SKM-1 treated with dmso at 0.1 percent for 144 hours (cell line): Measurements from ENCODE around the gene HBA2.
"Not testable (repeated sequence)": the region's sequence is repeated elsewhere in the genome, so short reads cannot be mapped to it uniquely, and the experiment has no call there.

Source experiments
- DNase-seq: peaks from one replicate; lab custom pipeline; 2025; ENCODE audit not compliant: unreplicated experiment; lab: John Stamatoyannopoulos, UW

Gene HBA2

GRCh38 chr16:154217-155030 is 18.3 kb upstream of the HBA2 start:
- DNase-seq, result no peak

GRCh38 chr16:155031-155398 is 17.7 kb upstream of the HBA2 start:
- no peak for DNase-seq

GRCh38 chr16:159136-159849 is 13.4 kb upstream of the HBA2 start:
- no peak for DNase-seq

- DNase-seq, result not testable (repeated sequence)
Observed at GRCh38 chr16:160242-160641, 12.4 kb upstream of the HBA2 start.

- DNase-seq, result no peak
Observed at GRCh38 chr16:160691-161190, 11.9 kb upstream of the HBA2 start.

GRCh38 chr16:162271-162991 is 10.2 kb upstream of the HBA2 start:
- DNase-seq, result no peak

GRCh38 chr16:163139-163538 is 9.5 kb upstream of the HBA2 start:
- DNase-seq, result not testable (repeated sequence)

- DNase-seq, result not testable (repeated sequence)
Observed at GRCh38 chr16:163696-164095, 9.0 kb upstream of the HBA2 start.

- DNase-seq, result not testable (repeated sequence)
Observed at GRCh38 chr16:164134-164823, 8.4 kb upstream of the HBA2 start.

GRCh38 chr16:164827-165538 is 7.7 kb upstream of the HBA2 start:
- no peak for DNase-seq

GRCh38 chr16:165539-166374 is 6.9 kb upstream of the HBA2 start, which contains the start of gene HBM:
TSS of gene HBM (plus strand) at chr16:165978. CDS start at chr16:165998, 20 bp downstream.
- DNase-seq, result no peak

GRCh38 chr16:166375-167121 is 6.1 kb upstream of the HBA2 start:
- no peak for DNase-seq

- DNase-seq, result no peak
Observed at GRCh38 chr16:167122-167690, 5.5 kb upstream of the HBA2 start.

- DNase-seq, result no peak
Observed at GRCh38 chr16:168424-168823, 4.3 kb upstream of the HBA2 start.

- DNase-seq, result no peak
Observed at GRCh38 chr16:169014-169413, 3.7 kb upstream of the HBA2 start.

GRCh38 chr16:170088-170507 is 2.6 kb upstream of the HBA2 start:
- not testable (repeated sequence) for DNase-seq

GRCh38 chr16:170788-171187 is 1.9 kb upstream of the HBA2 start:
- DNase-seq, result no peak

GRCh38 chr16:173211-173854 is 657 bp downstream of the HBA2 start:
- DNase-seq, result not testable (repeated sequence)
